ENCODE data around the gene SH2D5.
"Not testable (repeated sequence)": the region's sequence is repeated elsewhere in the genome, so short reads cannot be mapped to it uniquely, and the experiment has no call there.

Gene SH2D5

DNA sequence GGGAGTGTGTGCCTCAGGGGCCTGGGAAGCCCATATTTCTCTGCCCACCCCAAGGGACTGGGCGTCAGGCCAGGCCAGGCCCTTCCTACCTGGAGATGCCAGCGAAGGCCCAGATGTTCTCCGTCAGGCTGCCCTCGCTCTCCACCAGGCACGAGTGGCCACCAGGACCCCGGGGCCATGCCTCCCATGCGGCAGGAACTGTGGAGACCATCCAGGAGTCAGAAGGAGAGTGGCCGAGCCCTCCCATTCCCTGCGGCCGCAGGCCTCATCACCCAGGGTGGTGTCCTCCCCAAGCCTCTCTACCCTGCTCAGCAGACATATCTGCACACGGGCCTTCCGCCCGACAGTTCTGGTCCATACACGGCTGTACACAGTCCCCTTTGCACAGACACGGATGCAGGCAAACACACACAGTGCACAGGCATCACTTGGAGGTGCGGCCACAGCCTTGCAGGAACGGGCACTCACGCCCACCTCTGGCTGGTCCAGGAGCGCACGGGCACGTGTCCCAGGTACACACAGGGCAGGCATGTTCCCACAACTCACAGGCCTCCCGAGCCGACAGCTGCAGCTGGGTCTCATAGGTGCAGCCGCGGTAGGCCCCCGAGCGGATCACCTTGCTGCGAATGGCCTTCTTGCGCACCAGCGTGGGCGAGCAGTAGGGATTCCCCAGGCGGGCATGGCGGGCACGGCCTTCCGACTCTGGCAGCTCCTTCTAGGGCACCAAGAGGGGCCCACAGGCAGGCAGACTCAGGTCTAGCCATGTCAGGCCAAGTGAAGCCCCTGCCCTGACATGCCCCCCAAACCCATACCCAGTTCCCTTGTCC lies 8.8 kb downstream of the SH2D5 start:
- Mint-ChIP-seq H3K27me3 (ENCODE audit: low read depth) (peaks cover 24% of the 10 kb centered on the region), H3K4me3 (no peak overlapping the region), H3K36me3 (ENCODE audit: low read depth) (no peaks in the 10 kb centered on the region), H3K4me1 (ENCODE audit: low read depth) (peaks cover 2% of the 10 kb centered on the region), H3K9me3 (no peaks in the 10 kb centered on the region), H3K27ac (no peak overlapping the region)

- H3K27me3 Mint-ChIP-seq (ENCODE audit: low read depth) = peaks cover 24% of the 10 kb centered on the region
- no peak overlapping the region for H3K27ac Mint-ChIP-seq
Observed at GRCh38 chr1:20723159-20723536, 9.4 kb downstream of the SH2D5 start.

DNA sequence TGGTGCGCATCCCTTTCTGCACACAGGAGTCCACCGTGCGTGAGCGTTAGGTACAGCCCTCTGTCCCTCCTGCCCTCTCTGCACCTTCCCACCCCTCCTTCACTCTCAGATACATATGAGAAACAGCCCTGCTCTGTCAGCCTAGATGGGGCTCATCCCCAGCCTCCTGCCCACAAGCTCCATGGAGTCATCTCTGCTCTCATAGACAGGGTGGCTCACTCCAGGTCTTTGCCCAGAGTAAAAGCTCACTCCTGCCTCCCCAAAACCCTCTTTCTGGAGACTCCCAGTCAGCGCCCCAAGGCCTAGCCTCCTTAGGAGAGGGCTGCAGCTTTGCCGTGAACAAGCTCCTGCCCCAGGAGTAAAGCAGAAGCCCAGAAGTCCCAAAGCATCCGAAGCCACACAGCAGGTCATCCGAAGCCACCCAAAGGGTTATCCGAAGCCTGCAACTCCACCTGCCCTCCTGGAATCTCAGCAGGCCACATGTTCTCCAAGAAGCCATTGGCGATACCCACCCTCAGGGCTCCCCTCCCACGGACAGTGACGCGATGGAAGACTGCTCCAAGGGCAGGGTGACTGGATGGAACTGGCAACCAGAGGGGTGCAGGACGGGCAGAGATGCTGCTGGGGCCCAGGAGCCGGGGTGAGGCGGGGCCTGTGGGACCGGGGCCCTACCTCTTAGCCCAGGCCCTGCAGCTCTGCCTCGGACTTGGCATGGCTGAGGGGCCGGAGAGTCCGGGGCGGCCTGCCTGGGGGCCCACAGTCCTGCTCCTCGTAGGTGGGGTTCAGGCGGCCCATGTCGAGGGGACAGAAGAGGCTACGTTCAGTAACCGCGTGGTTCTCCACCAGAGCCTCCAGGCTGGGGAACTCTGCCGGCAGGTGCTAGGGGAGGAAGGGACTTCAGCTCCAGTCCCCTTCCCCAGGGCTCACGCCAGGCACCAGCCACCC lies 11.1 kb downstream of the SH2D5 start:
- Mint-ChIP-seq H3K4me3 (no peak overlapping the region), H3K27me3 (ENCODE audit: low read depth) (peaks cover 30% of the 10 kb centered on the region), H3K27ac (no peak overlapping the region), H3K4me1 (ENCODE audit: low read depth) (peaks cover 7% of the 10 kb centered on the region), H3K36me3 (ENCODE audit: low read depth) (no peaks in the 10 kb centered on the region), H3K9me3 (no peaks in the 10 kb centered on the region)

More at GRCh38 chr1:20723159-20723536, 9.4 kb downstream of the SH2D5 start:
- Mint-ChIP-seq H3K9me3 (no peaks in the 10 kb centered on the region), H3K4me1 (ENCODE audit: low read depth) (peaks cover 4% of the 10 kb centered on the region), H3K4me3 (no peak overlapping the region), H3K36me3 (ENCODE audit: low read depth) (no peaks in the 10 kb centered on the region)

GRCh38 chr1:20720631-20721091 lies 11.8 kb downstream of the SH2D5 start:
- Mint-ChIP-seq H3K4me1 (ENCODE audit: low read depth) (peaks cover 9% of the 10 kb centered on the region), H3K27me3 (ENCODE audit: low read depth) (peaks cover 37% of the 10 kb centered on the region), H3K36me3 (ENCODE audit: low read depth) (no peaks in the 10 kb centered on the region), H3K9me3 (no peaks in the 10 kb centered on the region), H3K27ac (no peak overlapping the region), H3K4me3 (no peak overlapping the region)

DNA sequence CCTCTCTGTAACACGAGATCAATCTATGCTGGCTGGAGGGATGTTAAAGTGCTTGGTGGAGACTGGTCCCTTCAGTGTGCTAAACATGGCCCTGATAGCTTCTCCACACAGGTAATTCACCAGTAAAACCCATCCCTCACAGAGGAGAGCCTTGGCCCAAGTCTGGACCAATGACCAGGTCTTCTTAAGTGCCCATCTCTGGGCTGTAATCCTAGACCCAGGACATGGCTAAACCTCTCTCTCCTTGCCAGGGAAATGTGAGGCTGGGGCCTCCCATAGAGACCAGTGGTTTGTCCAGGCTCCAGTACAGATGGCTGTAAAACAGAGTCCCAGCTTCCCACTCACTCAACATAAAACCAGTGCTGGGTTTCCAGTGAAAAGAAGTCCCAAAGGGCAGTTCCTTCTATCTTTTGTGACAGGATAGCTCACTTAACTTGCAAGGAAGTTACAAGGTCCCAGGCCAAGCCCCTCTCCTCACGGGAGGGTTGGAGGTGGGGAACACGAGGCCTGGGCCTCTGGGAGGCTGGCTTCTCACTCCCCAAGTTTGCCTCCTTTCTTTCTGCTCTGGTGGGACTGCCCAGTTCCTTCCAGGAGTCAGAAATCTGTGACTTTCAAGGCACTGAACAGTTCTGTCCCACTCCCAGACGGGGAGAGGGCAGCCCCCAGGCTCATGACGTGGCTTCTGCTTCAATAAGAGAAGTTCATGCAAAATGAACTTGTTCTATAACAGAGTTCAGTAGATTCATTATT lies 12.5 kb downstream of the SH2D5 start:
- peaks cover 42% of the 10 kb centered on the region for H3K27me3 Mint-ChIP-seq (ENCODE audit: low read depth)
- H3K27ac Mint-ChIP-seq = no peak overlapping the region
- H3K36me3 Mint-ChIP-seq (ENCODE audit: low read depth) = no peaks in the 10 kb centered on the region
- H3K4me3 Mint-ChIP-seq = no peak overlapping the region
- peaks cover 9% of the 10 kb centered on the region for H3K4me1 Mint-ChIP-seq (ENCODE audit: low read depth)
- no peaks in the 10 kb centered on the region for H3K9me3 Mint-ChIP-seq

DNA sequence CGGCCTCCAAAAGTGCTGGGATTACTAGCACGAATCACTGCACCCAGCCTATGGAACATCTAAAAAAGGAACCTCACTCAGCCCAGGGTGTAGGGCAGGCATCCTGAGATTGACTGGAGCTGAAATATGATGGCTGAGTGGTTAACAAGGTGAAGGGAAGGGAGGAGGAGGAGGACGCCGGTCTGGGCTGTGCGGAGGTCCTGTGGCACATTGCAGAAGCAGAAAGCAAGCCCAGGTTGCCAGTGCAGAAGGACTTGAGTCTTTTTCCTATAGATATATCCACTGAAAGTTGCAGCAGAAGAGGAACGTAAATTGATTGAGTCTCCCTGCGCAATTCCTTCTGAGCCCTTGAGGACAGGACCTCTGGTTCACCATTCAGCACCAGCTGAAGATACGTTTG lies 13.2 kb downstream of the SH2D5 start:
- H3K27ac Mint-ChIP-seq = no peak overlapping the region
- H3K4me3 Mint-ChIP-seq = no peak overlapping the region
- H3K9me3 Mint-ChIP-seq = no peaks in the 10 kb centered on the region

GRCh38 chr1:20718343-20718882 lies 14.1 kb downstream of the SH2D5 start:
- not testable (repeated sequence) for H3K36me3 Mint-ChIP-seq (ENCODE audit: low read depth); H3K9me3 Mint-ChIP-seq; H3K4me1 Mint-ChIP-seq (ENCODE audit: low read depth)
- H3K27ac Mint-ChIP-seq = peak overlapping the region; percentile 39
- H3K4me3 Mint-ChIP-seq = peak overlapping the region; percentile 56
- peaks cover 42% of the 10 kb centered on the region for H3K27me3 Mint-ChIP-seq (ENCODE audit: low read depth)

More for the DNA sequence above, 13.2 kb downstream of the SH2D5 start:
- no peaks in the 10 kb centered on the region for H3K36me3 Mint-ChIP-seq (ENCODE audit: low read depth)
- H3K4me1 Mint-ChIP-seq (ENCODE audit: low read depth) = peaks cover 9% of the 10 kb centered on the region
- H3K27me3 Mint-ChIP-seq (ENCODE audit: low read depth) = peaks cover 42% of the 10 kb centered on the region

DNA sequence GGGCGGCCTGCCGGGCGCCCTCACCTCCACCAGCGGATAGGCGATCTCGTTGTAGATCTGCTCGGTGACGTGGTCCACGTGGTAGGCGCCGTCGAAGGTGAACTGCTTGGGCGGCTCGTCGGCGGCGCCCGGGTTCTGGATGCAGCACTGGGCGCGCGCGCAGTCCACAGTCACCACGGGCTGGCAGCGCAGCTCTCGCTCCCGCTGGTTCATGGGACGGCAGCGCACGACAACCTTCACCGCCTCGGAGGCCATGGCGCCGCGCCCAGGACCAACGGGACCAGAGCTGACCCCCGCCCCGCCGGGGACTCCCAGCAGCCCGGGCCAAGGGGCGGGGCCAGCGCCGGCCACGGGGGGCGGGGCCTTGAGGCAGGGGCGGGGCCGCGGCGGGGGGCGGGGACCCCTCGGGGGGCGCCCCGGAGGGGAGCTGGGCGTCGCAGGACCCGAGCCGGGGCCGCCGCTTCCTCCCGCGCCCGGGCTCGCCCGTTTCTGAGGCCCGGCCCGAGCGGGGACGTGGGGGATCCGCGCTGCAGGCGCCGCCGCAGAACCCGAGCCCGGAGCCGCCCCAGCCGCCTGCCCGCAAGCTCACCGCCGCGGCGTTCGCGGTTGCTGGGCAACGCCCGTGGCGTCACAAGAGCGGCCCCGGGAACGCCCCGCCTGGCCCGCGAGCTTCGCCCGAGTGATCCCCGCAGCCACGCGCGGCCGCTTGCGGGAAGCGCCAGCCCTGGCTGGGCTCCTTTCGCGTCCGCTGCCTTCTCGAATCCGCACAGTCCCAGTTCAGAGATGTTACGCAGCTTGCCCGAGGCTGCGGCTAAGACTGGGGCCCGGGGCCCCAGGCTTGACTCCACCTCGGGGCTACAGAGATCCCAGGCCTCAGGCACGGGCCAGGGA lies 14.8 kb downstream of the SH2D5 start, which contains the start of gene KIF17:
TSS of gene KIF17 (minus strand) at position 556 of the 891 bp plus-strand sequence. CDS start at position 255, 301 bp downstream.
- no peaks in the 10 kb centered on the region for H3K36me3 Mint-ChIP-seq (ENCODE audit: low read depth)
- peak within 1 kb of the TSS; percentile 41 for H3K27ac Mint-ChIP-seq
- H3K4me3 Mint-ChIP-seq = peak within 1 kb of the TSS; percentile 67
- no peaks in the 10 kb centered on the region for H3K9me3 Mint-ChIP-seq
- H3K4me1 Mint-ChIP-seq (ENCODE audit: low read depth) = peaks cover 9% of the 10 kb centered on the region
- peaks cover 42% of the 10 kb centered on the region for H3K27me3 Mint-ChIP-seq (ENCODE audit: low read depth)

DNA sequence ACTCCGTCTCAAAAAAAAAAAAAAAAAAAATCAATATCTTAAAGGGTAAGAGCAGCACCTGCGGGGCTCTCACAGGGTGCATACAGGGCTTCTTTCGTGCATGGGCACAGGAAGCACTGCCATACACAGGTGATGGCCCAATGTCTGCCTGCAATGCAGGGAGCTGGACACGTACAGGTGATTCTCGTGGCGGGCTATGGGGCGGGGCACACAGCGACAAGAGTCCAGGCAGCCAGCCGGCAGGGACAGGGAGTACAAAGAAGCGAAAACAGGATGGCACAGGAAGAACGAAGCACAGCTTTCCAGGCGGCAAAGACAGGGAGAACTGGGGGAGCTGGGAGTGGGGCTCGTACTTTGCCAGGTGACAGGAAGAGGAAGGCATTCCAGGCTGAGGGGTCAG lies 16.3 kb downstream of the SH2D5 start:
- peak overlapping the region; percentile 63 for H3K4me3 Mint-ChIP-seq
- peaks cover 9% of the 10 kb centered on the region for H3K4me1 Mint-ChIP-seq (ENCODE audit: low read depth)
- no peak overlapping the region for H3K27ac Mint-ChIP-seq
- peaks cover 42% of the 10 kb centered on the region for H3K27me3 Mint-ChIP-seq (ENCODE audit: low read depth)
- no peaks in the 10 kb centered on the region for H3K36me3 Mint-ChIP-seq (ENCODE audit: low read depth)
- H3K9me3 Mint-ChIP-seq = no peaks in the 10 kb centered on the region

- H3K27ac Mint-ChIP-seq = no peak overlapping the region
- no peaks in the 10 kb centered on the region for H3K9me3 Mint-ChIP-seq
- H3K4me3 Mint-ChIP-seq = no peak overlapping the region
- H3K27me3 Mint-ChIP-seq (ENCODE audit: low read depth) = peaks cover 42% of the 10 kb centered on the region
- H3K4me1 Mint-ChIP-seq (ENCODE audit: low read depth) = peaks cover 9% of the 10 kb centered on the region
- no peaks in the 10 kb centered on the region for H3K36me3 Mint-ChIP-seq (ENCODE audit: low read depth)
Observed at GRCh38 chr1:20715406-20715805, 17.1 kb downstream of the SH2D5 start.

- peaks cover 24% of the 10 kb centered on the region for H3K27me3 Mint-ChIP-seq (ENCODE audit: low read depth)
- H3K9me3 Mint-ChIP-seq = no peaks in the 10 kb centered on the region
- H3K4me3 Mint-ChIP-seq = no peak overlapping the region
- peaks cover 7% of the 10 kb centered on the region for H3K4me1 Mint-ChIP-seq (ENCODE audit: low read depth)
- no peaks in the 10 kb centered on the region for H3K36me3 Mint-ChIP-seq (ENCODE audit: low read depth)
- H3K27ac Mint-ChIP-seq = no peak overlapping the region
Observed at GRCh38 chr1:20713440-20713839, 19.1 kb downstream of the SH2D5 start.

DNA sequence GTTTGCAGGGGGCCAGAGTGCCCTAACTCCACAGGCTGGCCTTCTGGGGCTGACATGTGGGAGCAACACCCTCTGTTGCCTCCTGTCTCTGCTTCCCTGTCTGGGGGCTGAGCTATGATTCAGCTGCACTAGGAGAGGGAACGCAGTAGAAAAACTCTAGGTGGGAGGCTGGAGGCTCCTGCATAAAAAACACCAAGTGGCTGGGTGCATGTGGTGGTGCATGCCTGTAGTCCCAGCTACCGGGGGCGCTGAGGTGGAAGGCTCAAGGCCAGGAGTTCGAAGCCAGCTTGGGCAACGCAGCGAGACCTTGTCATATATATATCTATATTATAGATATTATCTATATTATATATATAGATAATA lies 20.3 kb downstream of the SH2D5 start:
- no peak overlapping the region for H3K4me3 Mint-ChIP-seq
- no peaks in the 10 kb centered on the region for H3K9me3 Mint-ChIP-seq
- peaks cover 4% of the 10 kb centered on the region for H3K4me1 Mint-ChIP-seq (ENCODE audit: low read depth)
- no peak overlapping the region for H3K27ac Mint-ChIP-seq
- H3K36me3 Mint-ChIP-seq (ENCODE audit: low read depth) = no peaks in the 10 kb centered on the region
- H3K27me3 Mint-ChIP-seq (ENCODE audit: low read depth) = peaks cover 19% of the 10 kb centered on the region

Data from T-helper 1 cell treated with Interleukin-12 subunit alpha and Interleukin-12 subunit beta and Interleukin-4 antibody, amounts not matched to agents 30 μg/mL and 1 μg/mL, for 36 hours (primary cell).